SK-N-MC (cell line): Measurements from ENCODE around the gene FUT8.

Experiments
- EZH2 ChIP-seq: fragments of 200-600 bp; sonication (generic); IDR thresholded peaks from one replicate; pipeline ENCODE4 v1.6.1; 2017; ENCODE audit warnings: antibody characterized with exemption
- FOXP2 ChIP-seq: optimal IDR thresholded peaks from 2 replicates; pipeline ENCODE3; 2011; ENCODE audit warnings: mild to moderate bottlenecking, moderate library complexity; ENCODE audit not compliant: insufficient read depth; ENCODE audit errors: extremely low read length, control extremely low read depth
- POLR2AphosphoS5 ChIP-seq: IDR thresholded peaks from 2 replicates; pipeline ENCODE4 v1.6.1; 2012; ENCODE audit warnings: mild to moderate bottlenecking, low read depth, low read length, borderline replicate concordance

DNA sequence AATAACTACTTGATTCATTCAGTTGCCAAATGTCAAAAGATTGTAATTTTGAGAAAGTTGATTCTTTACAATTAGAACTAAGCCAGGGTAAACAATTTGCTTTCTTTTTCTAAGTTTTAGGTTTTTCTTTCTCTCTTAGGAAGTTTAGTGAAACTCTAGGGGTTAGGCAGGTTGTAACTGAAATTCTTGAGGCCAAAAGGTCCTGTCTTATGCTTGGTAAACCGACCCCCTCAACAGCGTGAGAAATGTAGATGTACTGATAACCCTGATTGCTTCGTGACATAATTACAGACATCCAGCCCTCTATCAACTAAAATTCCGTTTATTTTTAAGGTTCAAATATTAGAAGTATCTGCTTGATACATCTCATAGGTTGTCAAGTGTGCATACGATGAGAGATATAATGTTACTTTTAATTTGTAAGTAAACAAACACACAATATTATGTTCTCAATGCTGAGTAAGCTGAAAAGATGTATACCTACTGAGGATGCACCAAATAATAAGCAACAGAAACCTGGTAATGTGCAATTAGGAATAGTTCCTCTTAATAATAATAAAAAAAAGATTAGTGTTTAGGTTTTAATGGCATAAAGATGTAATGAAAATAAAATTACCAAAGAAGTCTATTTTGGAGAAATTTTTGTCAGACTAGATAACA is 7.2 kb downstream of the FUT8 start:
- TF ChIP-seq POLR2AphosphoS5 = no peak
- TF ChIP-seq EZH2 = no peak
- TF ChIP-seq FOXP2 = no peak
